ENCODE data around the gene SYF2.

- no peak for TF ChIP-seq CTCF (conservative IDR thresholded peaks at IDR 0.05 in 1 of 2, IDR thresholded peaks at IDR 0.05 in 1 of 2; ENCODE audit: low read depth in 1 of 2, low read length in 2 of 2)
- TF ChIP-seq EZH2 (IDR thresholded peaks at IDR 0.05; ENCODE audit: low read length, missing control alignments) = no peak
Observed at GRCh38 chr1:25192154-25192553, 40.1 kb downstream of the SYF2 start.
